Omental fat pad (tissue), 4 donors: Measurements from ENCODE around the gene LRRC27. TPM values are rescaled to one million over a fixed set of nuclear protein-coding genes. Genes with fewer than 3 reads are reported as not detected.

ENCODE experiments used
- ATAC-seq: fragments of 150-250 bp; one replicate; pipeline ENCODE4 v1.9.1; 2016; ENCODE audit warnings: mild to moderate bottlenecking, moderate library complexity; ENCODE audit not compliant: low FRiP score
- DNase-seq: peaks from one replicate; pipeline ENCODE4 v3.0.0-alpha.2; 2019; ENCODE audit warnings: low spot score
- total RNA-seq, 4 donors: library from RNA; depleted of rRNA; stranded (reverse); fragments of >200 nt; gene quantifications; one replicate each; pipeline ENCODE4 v1.1.0, GENCODE V29; 2016
- TF ChIP-seq, protein P1 (sequence below), 3 donors: fragments of 450-650 bp; IDR thresholded peaks; one replicate each; pipeline ENCODE4 v1.5.1; 2016 to 2017; ENCODE audit warnings: antibody characterized with exemption in 3 of 3, mild to moderate bottlenecking in 3 of 3, moderate library complexity in 2 of 3

Gene LRRC27
- total RNA-seq, 4 donors from 2014 or later = 5.0 to 12.1 (median 7.7) TPM

DNA sequence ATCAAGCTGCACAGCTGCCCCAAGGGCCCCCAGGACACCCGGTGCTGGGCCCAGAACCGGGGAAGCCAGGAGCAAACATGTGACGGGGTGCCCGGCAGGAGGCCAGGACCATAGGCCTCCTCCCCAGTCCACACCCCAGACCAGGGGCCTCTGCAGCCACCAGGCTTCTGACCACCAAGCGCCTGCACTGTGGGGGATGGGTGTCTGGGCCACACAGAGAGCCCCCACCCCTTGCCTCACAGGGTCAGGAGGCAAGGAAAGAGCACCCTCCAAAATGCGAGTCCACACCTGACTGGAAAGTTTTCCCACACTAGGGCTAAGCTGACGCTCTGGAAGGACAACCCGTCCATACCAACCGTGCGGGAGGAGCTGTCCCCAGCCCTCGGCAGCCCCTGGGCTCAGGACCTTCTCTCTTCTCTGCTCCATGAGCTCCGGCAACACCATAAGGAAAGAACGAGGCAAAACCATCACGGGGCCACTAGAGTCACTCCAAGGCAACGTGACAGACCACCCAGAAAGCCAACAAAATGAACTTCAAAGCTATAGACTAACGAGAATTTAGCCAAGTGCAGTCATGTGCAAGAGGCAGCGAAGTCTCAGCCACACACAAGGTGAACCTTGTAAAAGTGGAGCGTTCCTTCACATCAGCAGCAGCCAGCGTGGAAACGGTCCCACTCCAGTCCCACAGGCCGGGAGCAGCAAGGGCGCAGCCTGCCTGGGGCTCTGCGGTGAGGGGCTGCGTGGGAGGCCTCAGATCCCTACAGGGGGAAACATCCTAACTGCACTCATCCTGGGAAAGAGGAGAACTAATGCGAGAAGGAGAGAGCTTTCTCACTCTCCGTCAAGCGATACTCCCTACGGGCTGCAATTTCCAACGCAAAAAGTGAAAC, 29.3 kb upstream of the LRRC27 start:
- ATAC-seq (no peak), DNase-seq (no peak)
- TF ChIP-seq, protein P1, sequence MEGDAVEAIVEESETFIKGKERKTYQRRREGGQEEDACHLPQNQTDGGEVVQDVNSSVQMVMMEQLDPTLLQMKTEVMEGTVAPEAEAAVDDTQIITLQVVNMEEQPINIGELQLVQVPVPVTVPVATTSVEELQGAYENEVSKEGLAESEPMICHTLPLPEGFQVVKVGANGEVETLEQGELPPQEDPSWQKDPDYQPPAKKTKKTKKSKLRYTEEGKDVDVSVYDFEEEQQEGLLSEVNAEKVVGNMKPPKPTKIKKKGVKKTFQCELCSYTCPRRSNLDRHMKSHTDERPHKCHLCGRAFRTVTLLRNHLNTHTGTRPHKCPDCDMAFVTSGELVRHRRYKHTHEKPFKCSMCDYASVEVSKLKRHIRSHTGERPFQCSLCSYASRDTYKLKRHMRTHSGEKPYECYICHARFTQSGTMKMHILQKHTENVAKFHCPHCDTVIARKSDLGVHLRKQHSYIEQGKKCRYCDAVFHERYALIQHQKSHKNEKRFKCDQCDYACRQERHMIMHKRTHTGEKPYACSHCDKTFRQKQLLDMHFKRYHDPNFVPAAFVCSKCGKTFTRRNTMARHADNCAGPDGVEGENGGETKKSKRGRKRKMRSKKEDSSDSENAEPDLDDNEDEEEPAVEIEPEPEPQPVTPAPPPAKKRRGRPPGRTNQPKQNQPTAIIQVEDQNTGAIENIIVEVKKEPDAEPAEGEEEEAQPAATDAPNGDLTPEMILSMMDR (IDR thresholded peaks at IDR 0.05) = no peak

DNA sequence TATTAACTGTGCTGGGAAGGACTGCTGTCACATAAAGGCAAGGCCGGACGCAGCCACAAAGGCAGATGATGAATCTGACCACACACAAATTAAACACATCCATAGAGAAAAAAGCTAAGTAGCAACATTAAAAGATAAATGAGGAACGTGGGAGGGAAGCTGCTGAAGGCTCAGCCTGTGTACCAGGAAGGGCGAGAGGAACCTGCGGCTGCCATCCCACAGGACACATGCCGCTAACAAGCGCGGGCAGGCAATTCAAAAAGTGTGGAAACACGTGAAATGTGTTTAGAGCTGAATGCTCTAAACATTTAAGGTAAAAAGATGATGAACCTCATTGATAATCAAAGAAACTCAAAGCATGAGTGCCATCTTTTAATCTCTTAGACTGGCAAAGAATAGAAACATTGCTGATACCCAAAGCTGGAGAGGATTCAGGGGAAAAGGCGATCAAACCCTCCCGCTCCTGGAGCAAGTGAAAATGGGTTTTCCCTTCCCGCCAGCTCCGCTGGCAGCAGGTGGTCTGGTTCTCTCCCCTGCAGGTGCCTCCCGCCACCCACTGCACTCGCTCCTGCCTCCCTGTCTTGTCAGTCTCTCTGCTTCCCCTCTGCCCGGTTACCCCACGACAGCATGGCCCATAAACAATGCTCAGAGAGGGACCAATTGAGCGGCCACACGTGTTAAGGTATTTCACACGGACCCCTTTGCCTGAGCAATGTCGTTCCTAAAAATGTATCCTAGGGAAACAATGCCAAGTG, 28.5 kb upstream of the LRRC27 start:
- DNase-seq (no peak), ATAC-seq (no peak)

DNA sequence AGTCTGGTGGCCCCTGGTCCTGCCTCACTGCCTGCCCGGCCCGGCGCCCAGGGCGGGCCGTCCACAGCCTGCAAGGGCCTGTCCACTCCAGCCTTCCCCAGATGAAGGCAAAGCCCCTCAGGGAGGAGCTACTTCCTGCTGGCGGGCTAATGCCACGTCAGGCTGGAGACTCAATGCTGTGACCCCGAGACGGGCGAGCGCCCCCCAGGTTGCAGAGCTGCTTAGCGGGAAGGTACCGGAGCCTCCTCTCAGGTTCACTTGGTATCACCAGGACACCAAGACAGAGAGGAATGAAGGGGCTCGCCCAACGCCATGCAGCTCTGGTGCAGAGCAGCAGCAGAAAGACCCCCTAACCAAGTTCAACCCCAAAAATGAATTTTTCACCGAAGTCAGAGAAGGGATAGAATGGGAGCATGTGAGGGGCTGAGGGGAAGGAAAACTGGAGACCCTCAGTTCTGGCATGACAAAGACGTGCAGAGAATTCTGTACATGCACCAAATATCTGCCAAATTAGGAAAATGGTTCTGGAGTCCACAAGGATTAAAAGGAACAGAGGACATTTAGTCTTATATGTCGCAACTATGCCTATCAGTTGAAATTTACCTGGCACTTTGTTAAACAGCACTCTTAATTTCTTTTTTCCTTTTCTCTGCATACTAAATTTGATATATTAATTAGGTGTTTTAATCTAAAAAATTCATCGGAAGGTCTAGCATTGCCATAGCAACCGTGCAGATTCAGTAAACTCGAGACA, 27.1 kb upstream of the LRRC27 start:
- DNase-seq (no peak), ATAC-seq (no peak)
- TF ChIP-seq, protein P1 (IDR thresholded peaks at IDR 0.05) = no peak

More for the DNA sequence above, 28.5 kb upstream of the LRRC27 start:
- TF ChIP-seq, protein P1 (IDR thresholded peaks at IDR 0.05) = no peak

DNA sequence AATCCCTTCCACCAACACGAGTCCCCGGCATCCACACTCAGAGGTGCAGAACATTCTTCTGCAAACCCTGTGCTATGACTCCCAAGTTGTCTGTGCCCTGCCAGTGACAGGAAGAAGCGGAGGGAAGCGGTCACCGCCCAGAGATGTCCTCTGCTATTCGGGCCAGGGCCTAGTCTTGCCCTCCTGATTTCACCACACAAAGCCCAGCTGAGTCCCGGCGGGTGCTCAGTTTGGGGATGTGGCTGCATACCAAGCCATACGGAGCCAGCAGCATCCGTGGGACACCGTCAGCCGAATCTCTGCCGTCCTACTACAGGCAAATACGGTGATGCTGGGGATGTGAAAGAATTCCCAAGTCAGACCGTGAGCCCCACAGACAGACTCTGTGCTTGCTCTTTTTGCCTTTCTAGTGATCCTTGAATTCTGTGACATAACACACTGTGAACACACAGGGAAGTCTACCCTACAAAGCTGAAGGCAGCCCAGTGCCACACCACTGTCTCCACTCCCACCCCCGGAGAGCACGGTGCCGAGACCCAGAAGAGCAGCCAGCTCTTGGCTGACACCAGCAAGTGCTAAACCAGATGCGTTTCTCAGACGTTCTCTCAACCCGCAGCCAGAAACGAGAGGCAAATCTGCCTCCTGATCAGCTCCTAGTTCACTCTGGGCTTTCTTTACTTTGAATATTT, 26.2 kb upstream of the LRRC27 start:
- no peak for DNase-seq
- TF ChIP-seq, protein P1 (IDR thresholded peaks at IDR 0.05) = no peak
- no peak for ATAC-seq

DNA sequence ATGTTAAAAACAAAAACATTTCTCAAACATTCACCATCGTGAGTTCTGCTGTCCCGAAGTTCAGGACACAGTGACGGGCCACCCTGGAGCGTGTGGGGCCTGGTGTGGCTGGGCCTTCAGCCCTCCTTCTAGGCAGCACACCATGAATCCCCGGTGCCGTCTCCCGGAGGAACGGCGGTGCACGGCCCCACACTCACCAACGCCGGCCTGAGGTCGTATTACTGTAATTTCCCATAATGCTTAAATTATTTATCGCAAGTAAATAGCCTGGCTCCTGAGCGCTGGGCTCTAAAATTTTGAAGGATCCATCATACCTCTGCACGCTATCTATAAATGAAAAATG, 25.7 kb upstream of the LRRC27 start:
- TF ChIP-seq, protein P1 (IDR thresholded peaks at IDR 0.05) = no peak
- no peak for DNase-seq
- no peak for ATAC-seq
